Ramos (cell line): ENCODE measurements around the gene PPP2R2C.

ENCODE experiments used
- in situ Hi-C: fragments of 300-500 bp; cut with MboI; formaldehyde crosslinking; loops from one replicate; pipeline ENCODE4 v1.14.3; 2022; ENCODE audit warnings: low sequenced_read_pairs; ENCODE audit not compliant: unreplicated experiment

PPP2R2C gene

DNA sequence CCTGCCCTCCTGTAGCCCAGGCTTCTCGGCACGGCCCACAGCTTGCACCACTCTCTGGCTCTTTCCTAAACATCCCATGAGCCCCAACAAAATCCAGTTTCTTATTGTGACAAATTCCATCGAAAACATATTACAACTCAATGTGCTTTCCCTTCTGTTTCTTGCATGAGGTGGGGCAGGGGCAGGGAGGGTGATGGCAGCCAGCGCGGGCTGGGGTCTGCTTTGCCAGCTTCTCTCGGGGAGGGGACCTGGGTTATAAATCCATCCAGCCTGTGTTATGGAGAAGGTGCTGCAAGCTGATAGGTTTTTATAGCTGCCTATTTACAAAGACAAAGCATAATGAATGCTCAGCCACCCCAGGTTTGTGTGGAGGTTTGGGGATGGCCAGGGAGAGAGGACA lies 21.1 kb downstream of the PPP2R2C start:
- in situ Hi-C loops, result no loop called here

DNA sequence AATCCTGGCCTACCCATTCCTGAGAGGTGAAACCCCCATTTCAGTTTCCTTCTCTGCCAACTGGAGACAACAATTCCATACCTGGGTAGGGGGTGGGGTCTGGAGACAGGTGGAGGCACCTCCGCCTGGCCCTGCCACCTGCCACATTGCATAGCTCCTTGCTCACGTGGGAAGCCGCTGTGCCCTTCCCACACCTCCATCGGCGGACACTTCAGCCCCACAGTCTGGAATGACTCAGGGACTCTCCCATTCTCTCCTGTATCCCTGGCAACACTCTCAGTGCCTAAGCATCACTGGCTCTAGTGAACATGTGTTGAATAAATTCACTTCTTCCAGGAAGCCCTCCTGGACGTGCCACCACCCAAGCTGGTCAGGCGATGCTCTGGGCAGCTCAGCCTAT lies 21.7 kb downstream of the PPP2R2C start:
- in situ Hi-C loops, result no loop called here

DNA sequence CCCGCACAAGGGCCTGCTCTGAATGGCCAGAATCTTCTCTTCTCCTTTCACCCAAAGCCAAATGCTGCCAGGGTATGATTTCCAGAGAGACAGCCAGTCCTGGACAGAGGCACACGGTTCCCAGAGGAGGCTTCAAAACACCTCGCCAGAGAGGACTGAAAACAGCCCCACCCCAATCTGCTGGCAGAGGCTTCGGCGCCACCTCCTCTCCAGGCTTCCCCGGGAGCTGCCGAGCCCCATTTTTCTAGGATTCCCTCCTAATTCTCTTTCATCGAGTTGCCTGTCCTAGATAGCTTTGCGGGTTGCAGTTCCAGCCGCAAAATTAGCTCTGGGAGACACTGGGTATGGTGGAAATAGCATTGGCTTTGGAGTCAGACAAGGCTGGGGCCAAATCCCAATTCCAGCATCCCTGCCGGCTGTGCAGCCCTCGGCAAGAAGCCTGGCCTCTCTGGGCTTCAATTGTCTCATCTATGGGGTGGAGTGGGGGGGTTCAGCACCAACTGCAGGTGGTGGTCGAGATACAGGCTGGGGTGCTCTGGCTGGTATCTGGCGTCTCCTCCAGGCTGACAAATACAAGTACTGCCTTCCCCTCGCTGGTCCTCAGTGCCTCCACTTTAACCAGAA lies 22.6 kb downstream of the PPP2R2C start:
- in situ Hi-C loops, result no loop called here

DNA sequence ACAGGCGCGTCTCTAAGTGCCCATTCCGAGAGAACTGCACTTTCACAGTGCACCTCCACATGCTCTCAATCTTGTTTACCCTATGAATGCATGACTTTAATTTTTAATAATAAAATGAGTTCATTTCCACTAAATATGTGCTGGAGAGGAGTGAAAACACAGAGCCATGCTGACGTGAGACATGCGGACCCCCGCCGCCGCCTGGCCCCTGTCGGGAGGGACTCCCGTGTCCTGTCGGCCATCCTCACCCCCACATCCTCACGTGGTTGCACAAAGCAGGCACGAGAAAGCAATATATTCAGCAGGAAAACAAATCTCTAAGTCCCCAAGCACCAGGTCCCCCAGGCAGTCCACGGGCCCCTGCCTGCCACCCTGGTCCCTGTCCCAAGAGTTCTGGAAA lies 23.1 kb downstream of the PPP2R2C start:
- in situ Hi-C loops, result no loop called here

DNA sequence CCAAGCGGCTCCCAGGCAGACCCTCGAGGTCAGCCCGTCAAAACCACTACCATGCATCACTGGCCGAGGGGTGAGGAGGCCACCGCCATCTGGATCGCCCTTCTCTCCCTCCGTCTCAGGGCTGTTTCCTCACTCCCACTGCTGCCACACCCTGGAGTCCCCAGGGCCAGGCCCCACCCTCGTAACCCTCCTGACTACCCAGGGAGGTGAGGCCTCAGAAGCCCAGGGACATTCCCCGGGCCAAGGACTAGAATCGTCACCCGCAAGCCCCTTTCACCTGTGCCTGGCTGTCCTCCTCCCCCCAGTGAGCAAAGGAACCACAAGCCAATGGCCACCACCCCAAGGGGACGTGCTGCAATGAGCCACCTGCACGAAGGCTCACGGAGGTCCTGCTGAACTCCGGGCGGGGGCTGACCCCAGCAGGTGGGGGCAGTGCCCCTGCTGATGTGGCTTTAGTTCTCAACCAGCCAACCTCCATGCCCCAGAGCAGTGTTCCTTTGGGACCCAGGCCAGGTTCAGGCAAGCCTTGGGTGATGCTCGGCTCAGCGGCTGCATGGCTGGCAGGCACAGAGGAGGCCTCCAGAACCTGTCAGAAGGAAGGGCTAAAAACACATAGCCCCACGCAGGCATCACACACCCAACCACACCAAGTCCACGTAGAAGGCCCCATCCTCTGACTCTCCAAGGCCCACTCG lies 23.8 kb downstream of the PPP2R2C start:
- in situ Hi-C loops, result no loop called here

DNA sequence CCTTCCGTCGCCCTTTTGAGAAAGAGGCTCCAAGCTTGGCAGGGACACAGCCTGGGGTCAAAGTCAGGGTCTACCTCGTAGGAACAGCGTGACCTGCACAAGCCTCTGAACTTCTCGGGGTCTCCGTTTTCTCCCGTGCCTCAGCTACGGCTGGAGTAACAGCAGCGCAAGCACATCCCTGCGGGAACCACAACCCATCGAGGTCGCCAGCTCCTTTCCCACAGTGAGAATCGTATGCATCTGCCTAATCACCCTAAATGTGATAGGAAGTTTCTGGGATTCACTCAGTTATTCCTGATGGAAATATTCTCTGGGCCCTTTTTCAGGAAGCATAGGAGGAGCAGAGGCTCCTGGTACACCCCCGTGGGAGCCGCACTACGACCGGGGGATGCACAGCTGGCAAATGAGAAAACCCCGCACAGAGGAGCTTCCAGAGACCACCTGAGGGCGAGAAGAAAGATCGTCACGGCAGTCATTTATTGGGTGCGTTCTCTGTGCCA lies 24.7 kb downstream of the PPP2R2C start:
- in situ Hi-C loops, result no loop called here

DNA sequence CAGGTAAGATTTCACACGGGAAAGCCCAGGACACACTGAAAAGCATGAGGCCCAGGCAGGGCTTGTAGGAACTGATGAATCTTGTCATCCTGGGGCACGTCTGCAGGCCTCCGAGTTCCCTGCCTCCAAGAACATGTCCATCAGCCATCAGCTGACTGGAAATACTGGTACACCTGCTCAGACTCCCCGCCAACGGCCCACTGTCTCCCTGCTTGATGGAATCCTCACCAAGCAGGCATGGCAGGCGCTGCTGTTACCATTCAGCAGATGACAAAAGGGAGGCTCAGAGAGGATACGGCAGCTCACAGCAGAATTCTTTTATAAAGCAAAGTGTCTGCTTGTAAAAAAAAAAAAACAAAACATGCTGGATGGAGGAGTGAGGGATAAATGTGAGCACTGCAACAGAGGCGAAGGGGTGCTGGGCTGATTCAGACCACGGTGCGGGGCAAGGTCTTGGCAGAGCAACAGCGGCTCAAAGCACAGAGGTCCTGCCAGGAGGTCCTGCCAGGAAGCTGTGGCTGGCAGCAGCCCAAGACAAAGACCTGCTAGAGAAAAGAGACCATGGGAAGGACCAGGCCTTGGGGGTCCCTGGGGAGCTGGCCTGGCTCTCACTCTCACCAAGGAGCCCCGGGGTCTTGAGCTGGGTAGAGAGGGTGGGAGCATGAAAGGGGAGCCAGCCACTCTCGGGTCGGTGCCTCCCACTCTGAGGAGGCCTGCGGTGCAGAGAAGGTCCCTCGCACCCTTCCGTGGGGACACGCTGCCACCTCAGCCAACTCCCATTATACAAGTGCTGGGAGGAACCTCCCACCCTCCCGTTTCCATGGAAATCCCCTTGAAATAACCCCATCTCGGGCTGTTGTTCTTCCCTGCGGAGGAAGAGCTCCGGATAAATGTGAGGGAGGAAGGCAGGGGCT lies 25.6 kb downstream of the PPP2R2C start:
- in situ Hi-C loops, result no loop called here

DNA sequence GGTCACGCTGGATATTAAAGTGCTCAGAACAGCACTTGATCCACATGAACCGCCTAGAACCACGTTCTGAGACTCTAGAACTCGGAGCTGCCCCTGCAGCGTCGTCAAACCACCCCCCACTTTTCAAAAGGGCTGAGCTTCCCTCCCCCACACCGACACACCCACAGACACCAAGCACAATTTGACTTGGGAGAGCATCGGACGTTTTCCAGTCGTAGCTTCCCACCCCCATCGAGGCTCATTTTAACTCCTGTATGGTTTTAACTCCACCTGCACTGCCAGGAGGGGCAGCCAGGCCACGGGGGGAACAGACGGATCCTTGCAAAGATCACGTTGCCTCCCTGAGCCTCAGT lies 26.3 kb downstream of the PPP2R2C start:
- in situ Hi-C loops, result no loop called here

DNA sequence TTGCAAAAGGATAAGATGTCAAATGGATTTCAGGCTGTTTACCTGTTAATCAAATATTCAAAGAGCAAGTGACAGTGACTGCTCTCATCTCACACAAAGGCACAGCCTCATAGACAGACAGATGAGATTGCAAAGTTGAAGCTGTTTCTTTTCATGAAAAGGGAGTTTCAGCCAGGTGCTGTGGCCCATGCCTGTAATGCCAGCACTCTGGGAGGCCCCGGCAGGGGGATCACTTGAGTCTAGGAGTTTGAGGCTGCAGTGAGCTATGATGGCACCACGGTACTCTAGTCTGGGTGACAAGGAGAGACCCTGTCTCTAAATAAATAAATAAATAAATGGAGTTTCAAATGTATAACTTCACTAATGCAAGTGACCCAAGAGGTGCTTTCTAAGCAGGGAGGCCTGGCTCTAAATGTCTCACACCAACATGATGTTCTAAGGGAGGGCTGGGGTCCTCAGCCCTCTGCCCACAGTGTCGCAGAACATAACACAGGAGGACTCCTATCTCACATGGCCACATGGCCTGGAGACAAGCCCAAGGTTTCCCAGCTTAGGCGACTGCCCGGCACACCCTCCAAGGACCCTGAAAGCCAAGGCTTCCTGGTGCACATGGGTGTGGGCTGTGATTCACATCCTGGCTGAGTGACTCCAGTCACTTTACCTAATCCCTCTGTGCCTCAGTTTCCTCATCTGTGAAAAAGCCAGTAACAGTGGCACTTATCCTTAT lies 26.8 kb downstream of the PPP2R2C start:
- in situ Hi-C loops, result no loop called here

DNA sequence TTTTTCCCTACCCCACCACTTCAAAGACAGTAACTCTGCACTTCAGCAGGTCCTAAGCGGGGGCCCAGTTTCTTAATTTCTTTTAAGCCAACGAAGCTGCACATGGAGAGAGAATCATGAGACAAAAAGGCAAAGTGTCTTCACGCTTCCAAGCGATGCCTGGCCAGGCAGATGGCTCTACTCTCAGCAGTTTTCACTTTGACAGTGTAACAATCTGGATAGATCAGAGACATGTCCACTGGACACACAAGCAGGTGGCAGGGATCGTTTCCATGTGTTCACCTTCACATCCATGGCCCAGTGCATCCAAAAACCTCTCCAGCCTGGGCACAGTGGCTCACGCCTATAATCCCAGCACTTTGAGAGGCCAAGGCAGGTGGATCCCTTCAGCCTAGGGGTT lies 27.8 kb downstream of the PPP2R2C start:
- in situ Hi-C loops, result no loop called here

DNA sequence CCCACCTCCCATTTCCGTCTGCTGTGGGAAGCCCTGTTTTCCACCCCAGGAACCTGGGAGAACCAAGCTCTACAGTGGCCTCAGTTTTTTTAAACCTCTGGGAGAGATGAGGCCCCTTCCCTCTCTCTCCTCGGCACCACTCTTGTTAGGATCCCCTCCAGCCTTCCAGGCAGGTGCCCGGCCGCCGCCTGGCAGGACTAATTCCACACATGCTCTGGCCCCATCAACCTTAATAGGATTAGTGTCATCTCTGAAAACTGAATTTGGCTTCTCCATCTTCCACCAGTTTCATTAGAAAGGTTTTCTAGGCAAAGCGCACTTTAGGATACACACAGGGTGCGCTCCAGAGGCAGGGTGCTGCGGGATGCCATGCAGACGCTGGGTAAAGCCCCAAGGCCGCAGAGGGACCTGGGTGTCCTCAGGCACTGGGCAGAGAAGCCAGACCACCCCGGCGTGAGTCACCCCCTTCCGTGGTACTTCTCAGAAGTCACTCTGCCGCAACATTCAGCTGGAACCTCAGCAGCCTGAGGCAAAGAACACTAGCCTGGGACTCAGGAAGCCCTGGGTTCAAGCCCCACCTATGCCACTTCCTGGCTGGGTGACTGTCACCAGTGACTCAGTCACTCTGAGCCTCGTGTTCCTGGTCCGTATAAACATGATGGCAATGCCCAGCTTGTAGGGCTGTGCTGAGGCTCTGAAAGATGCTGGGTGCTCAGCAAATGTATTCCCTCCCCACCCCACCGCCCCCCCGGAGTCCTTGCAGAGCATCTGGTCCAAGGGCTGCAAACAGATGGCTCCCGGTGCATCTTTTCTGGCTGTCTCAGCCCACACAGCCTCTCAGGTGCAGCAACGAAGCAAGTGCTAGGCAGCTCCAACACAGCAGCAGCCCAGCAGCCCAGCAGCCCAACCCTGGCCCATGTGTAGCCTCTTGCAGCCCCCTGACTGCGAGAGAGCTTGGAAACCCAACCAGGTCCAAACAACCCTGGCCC lies 29.1 kb downstream of the PPP2R2C start:
- in situ Hi-C loops, result no loop called here

DNA sequence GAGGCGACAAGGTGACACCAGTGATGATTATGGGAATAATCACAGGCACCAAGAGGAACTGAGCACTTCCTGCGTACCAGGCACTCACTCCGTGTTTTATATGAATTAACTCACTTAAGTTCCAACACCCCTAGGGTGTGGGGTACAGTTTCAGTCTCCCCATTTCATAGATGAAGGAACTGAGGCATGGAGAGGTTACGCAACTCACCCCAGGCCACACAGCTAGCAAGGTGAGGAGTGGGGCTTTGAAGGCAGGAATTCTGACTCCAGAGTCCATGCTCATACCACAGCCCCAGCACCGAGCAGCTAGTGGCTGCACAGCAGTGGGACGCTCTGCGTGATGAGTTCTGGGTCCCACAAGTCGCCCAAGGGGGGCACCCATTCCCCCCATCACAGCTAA lies 29.9 kb downstream of the PPP2R2C start:
- in situ Hi-C loops, result no loop called here

DNA sequence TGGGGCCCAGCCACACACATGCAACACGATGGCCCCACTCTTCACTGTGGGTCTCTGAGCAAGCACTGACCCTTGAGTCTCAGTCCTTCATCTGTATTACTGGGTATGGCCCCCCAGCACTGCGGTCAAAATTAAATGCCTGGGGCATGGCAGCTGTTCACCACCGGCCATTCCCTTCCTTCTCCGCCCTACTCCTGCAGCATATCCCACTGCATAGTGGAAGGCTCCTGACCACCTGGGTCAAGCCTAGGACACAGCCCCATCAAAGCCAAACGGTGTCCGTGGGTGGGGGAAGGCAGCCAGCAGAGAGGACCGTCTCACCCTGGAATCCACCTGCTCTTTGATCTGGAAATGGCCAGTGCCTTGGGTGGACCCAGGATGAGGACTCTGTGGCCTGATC lies 30.7 kb downstream of the PPP2R2C start:
- in situ Hi-C loops, result no loop called here

DNA sequence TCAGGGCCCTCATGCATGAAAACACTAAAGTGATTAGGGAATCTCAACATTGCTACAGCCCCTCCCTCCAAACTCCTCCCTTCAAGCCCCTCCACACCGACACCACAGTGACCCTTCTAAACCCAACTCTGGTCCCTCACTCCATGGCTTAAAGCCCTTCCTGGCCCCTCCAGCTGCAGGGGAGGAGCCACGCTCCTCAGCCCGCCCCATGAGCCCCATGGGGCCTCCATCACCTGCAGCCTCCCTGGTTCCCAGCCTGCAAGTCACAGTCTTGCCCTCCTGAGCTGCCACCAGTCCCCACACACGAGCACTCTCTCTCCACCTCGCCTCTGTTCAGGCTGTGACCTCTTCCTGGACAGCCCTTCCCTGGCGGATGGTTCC lies 31.2 kb downstream of the PPP2R2C start:
- in situ Hi-C loops, result no loop called here

DNA sequence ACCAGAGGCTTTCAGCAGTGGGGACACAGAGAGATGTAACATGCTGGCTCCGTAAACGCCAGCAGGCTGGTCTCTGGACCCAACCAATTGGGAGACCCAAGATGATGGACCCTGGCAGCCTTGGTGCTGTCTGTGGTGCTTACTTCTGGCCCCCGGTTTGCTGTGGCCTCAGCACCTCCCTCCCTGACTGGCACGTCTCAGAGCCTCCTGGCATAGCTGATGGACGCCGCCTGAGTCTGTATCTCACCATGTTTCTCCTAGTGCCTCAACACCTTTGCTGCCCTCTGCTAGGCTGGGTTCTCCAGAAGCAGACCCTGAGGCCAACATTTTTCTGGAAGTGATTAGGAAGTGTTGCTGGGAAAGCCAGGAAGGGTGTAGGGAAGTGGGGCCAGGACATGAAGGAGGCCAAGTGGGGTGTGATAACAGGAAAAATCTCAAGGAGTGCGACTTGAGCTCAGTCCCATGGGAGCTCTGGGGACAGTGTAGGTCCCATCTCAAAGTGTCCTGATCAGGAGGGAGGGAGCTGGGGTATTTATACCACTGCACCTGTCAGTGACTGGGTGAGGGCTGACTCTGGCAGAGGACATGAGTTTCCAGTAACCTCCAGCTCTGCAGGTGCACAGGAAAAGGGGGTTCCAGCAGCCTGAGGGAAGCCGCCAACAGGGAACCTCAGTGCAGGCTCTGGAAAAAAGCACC lies 31.8 kb downstream of the PPP2R2C start:
- in situ Hi-C loops, result no loop called here

DNA sequence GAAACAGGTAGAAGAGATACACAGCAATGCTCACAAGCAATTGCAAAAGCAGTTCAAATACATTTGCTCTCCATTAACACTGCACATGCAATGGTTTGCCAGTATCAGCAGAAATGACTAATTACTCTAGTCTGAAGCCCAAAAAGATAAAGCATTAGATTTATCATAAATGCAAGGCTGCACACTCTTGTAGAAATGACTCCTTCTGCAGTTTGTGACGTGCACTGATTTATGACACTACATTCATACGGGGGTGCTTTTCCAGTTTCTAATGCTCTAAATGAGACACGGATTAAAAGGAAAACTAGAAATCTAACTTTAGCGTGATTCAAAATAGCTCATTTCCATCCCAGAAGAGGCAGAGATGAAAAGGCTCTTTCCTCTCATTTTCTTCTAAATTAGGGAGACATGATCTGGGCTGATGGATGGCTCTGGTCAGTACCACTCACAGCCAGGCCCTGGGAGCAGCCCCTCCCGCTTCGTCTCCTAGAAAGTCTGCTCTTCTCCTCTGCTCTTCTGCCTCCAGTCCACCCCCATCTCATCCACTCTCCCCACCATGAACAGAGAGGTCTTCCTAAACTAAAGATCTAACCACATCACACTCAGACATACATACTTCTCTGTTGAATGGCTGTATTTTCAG lies 33.2 kb downstream of the PPP2R2C start:
- in situ Hi-C loops, result no loop called here

DNA sequence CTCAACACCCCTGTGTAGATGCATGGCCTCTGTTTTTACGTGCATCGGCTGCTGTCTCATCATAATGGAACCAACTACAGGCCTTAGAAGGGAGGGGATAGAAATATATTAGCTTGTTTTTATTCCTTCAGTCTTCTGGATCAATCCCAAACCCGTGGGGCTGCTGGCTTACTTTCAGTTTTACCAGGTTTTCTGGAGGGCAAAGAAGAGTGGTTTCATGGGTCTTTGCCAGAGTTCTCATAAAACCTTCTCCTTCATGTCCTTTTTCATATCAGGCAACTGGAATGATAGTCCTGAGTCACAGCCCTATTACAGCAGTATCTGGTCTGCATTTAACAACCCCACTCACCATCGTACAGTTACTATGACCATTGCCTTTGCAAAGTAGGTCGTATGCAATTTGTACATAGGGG lies 34.6 kb downstream of the PPP2R2C start:
- in situ Hi-C loops, result no loop called here

DNA sequence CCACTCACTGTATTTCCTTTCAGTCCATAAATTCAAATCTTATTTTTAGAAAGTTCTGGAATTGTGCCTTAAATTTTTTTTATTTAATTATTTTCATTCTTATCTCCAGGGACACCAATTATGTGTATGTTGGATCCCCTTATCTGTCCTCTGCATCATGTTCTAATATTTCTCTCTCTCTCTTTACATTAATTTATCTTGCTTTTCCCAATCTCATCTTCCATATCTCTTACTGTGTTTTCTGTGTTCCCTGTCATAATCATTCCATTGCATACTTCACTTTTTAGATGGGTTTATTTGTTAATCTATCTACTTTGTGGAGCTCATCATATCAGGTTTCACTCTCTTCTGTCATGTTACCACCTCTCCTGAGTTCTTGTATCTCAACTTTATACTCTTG lies 37.4 kb downstream of the PPP2R2C start:
- in situ Hi-C loops, result no loop called here
